ENCODE measurements around the gene TLCD5.

DNA sequence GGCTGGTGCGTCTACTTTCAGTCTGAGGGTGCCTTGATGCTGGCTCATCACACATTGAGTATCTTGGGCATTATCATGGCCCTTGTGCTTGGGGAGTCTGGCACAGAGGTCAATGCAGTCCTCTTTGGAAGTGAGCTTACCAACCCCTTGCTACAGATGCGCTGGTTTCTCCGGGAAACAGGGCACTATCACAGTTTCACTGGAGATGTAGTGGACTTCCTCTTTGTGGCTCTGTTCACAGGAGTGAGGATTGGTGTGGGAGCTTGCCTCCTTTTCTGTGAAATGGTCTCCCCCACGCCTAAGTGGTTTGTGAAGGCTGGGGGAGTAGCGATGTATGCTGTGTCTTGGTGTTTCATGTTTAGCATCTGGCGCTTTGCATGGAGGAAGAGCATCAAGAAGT is 4.9 kb downstream of the TLCD5 start:
- TF ChIP-seq, protein P1, sequence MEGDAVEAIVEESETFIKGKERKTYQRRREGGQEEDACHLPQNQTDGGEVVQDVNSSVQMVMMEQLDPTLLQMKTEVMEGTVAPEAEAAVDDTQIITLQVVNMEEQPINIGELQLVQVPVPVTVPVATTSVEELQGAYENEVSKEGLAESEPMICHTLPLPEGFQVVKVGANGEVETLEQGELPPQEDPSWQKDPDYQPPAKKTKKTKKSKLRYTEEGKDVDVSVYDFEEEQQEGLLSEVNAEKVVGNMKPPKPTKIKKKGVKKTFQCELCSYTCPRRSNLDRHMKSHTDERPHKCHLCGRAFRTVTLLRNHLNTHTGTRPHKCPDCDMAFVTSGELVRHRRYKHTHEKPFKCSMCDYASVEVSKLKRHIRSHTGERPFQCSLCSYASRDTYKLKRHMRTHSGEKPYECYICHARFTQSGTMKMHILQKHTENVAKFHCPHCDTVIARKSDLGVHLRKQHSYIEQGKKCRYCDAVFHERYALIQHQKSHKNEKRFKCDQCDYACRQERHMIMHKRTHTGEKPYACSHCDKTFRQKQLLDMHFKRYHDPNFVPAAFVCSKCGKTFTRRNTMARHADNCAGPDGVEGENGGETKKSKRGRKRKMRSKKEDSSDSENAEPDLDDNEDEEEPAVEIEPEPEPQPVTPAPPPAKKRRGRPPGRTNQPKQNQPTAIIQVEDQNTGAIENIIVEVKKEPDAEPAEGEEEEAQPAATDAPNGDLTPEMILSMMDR (IDR thresholded peaks at IDR 0.05): no peak
- TF ChIP-seq POLR2A (IDR thresholded peaks at IDR 0.05): no peak
- TF ChIP-seq POLR2AphosphoS5 (IDR thresholded peaks at IDR 0.05): no peak
